ENCODE data around the gene SUCLG2. TPM values are rescaled to one million over a fixed set of nuclear protein-coding genes. Genes with fewer than 3 reads are reported as not detected.
A peak's percentile ranks its signal among the peaks of the same experiment; 100 is the strongest.

Gene SUCLG2
- total and polyA plus RNA-seq, 4 donors = 34.3 to 68.4 (median 44.3) TPM

DNA sequence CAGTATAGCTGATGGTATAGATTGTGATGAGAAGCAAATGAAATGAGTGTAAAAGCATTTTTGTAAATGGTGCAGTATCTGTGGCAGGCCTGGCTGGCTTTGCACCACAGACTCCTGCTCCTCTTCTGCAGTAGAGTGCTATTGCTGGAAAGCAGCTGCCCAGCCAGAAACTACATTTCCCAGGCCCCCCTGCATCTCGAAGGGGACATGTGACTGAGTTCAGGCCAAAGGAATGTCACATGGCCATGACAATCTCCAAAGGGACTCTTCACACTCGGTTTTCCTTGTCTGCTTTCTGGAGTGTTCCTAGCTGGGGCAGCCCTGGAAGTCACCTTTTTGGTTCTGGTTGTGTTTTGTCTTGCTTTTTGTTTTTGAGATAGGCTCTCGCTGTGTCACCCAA, 277.1 kb downstream of the SUCLG2 start:
- 81 to 85% methylated on average over 3 of the region's 3 CpGs for WGBS, 2 donors
- TF ChIP-seq CTCF (IDR thresholded peaks at IDR 0.05; ENCODE audit: control extremely low read depth, extremely low read depth) = no peak

DNA sequence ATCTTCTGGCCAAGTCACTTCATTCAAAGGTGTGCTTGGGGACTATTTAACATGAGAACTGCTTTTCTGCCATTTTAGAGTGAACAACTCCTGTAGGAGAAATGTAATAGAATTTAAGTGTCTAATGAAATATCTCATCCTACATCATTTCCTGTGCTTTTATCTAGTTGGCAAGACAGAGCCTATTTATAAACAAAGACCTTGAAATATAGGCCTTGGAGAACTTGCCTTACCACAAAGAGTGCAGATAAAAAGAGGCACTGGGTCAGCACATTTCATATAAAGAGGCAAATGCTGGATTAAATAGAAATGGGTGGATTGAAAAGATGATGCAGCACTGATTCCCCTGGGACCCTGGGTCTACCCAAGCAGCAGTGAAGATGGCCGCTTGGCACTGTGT, 278.0 kb downstream of the SUCLG2 start:
- no peak for TF ChIP-seq CTCF (IDR thresholded peaks at IDR 0.05; ENCODE audit: control extremely low read depth, extremely low read depth)
- H3K9ac ChIP-seq (ENCODE audit: insufficient read depth in 1 of 2, low read length in 2 of 2) = no peak overlapping the region
- no peaks in the 10 kb centered on the region for H3K9me3 ChIP-seq (ENCODE audit: control insufficient read depth in 4 of 4, insufficient read depth in 3 of 4, low read length in 3 of 4)
- DNase-seq (peak in 1 of 3 donors; percentile 24), ATAC-seq (ENCODE audit: insufficient read depth, low FRiP score) (no peak)
- peaks cover 0 to 2% (median 0%) of the 10 kb centered on the region in 5 donors for H3K4me1 ChIP-seq (ENCODE audit: control insufficient read depth in 5 of 5, insufficient read depth in 5 of 5, low read length in 5 of 5)
- no peak overlapping the region for H3K4me3 ChIP-seq
- H3K27ac ChIP-seq (ENCODE audit: low read depth in 1 of 2, low read length in 1 of 2) = no peak overlapping the region
- H3K27me3 ChIP-seq (ENCODE audit: control insufficient read depth in 3 of 3, insufficient read depth in 3 of 3, low read length in 2 of 3) = no peaks in the 10 kb centered on the region
- H3K36me3 ChIP-seq (ENCODE audit: control insufficient read depth in 4 of 4, insufficient read depth in 4 of 4, low read length in 4 of 4) = peaks cover 0 to 7% (median 1%) of the 10 kb centered on the region in 4 donors
- 95 to 98% methylated on average over 1 of the region's 1 CpG for WGBS, 2 donors

More for the DNA sequence above, 277.1 kb downstream of the SUCLG2 start:
- Histone ChIP-seq H3K27ac (ENCODE audit: low read depth in 1 of 2, low read length in 1 of 2) (no peak overlapping the region), H3K4me3 (no peak overlapping the region), H3K36me3 (ENCODE audit: control insufficient read depth in 4 of 4, insufficient read depth in 4 of 4, low read length in 4 of 4) (peaks cover 0 to 7% (median 1%) of the 10 kb centered on the region in 4 donors), H3K9ac (ENCODE audit: insufficient read depth in 1 of 2, low read length in 2 of 2) (no peak overlapping the region), H3K9me3 (ENCODE audit: control insufficient read depth in 4 of 4, insufficient read depth in 3 of 4, low read length in 3 of 4) (no peaks in the 10 kb centered on the region), H3K27me3 (ENCODE audit: control insufficient read depth in 3 of 3, insufficient read depth in 3 of 3, low read length in 2 of 3) (no peaks in the 10 kb centered on the region), H3K4me1 (ENCODE audit: control insufficient read depth in 5 of 5, insufficient read depth in 5 of 5, low read length in 5 of 5) (peaks cover 0 to 3% (median 0%) of the 10 kb centered on the region in 5 donors)
- DNase-seq (no peak), ATAC-seq (ENCODE audit: insufficient read depth, low FRiP score) (no peak)

DNA sequence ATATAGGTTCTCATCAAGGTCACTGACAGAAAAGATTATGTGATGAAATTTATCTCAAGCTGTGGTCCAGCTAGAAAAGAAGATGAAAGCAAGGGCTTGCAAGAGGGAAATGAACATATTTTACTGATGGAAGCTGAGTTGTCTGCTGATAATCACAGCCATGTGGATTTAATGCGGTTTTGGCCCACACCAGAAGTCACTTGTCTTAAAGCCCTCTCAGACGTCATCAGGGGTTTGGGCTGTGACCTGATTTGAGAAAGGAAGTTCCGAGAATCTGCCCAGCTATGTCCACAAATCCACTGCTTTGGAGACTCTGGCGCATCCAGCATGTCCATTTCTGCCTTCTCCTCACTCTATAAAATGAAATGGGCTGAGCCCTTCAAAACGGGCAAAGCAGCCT, 278.4 kb downstream of the SUCLG2 start:
- Histone ChIP-seq H3K4me3 (no peak overlapping the region), H3K27ac (ENCODE audit: low read depth in 1 of 2, low read length in 1 of 2) (no peak overlapping the region), H3K27me3 (ENCODE audit: control insufficient read depth in 3 of 3, insufficient read depth in 3 of 3, low read length in 2 of 3) (no peaks in the 10 kb centered on the region), H3K9me3 (ENCODE audit: control insufficient read depth in 4 of 4, insufficient read depth in 3 of 4, low read length in 3 of 4) (no peaks in the 10 kb centered on the region), H3K36me3 (ENCODE audit: control insufficient read depth in 4 of 4, insufficient read depth in 4 of 4, low read length in 4 of 4) (peaks cover 0 to 7% (median 1%) of the 10 kb centered on the region in 4 donors), H3K9ac (ENCODE audit: insufficient read depth in 1 of 2, low read length in 2 of 2) (no peak overlapping the region), H3K4me1 (ENCODE audit: control insufficient read depth in 5 of 5, insufficient read depth in 5 of 5, low read length in 5 of 5) (peaks cover 0 to 2% (median 0%) of the 10 kb centered on the region in 5 donors)
- TF ChIP-seq CTCF (IDR thresholded peaks at IDR 0.05; ENCODE audit: control extremely low read depth, extremely low read depth) = no peak
- no peak for ATAC-seq (ENCODE audit: insufficient read depth, low FRiP score)
- 91% methylated on average over 5 of the region's 5 CpGs for WGBS, 2 donors
- DNase-seq = no peak

DNA sequence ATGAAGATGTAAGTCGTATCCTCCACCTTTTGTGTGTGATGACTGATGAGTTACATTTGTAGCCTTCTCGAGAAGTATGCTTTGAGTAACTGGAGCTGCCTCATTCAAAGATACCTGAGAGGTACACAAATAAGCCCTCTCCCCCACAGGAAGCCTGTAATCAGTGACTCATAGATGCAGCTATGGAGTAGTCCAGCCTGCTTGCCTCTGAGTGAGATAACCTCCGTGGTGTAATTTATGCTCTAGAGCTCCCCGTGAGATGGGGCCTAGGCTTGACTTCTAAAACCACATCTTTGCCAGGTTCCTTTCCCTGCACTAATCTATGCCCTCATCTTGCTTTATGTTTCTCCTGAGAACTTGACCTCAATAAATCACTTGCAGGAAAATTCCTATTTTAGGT, 291.7 kb downstream of the SUCLG2 start:
- Histone ChIP-seq H3K27me3 (ENCODE audit: control insufficient read depth in 3 of 3, insufficient read depth in 3 of 3, low read length in 2 of 3) (no peaks in the 10 kb centered on the region), H3K4me1 (ENCODE audit: control insufficient read depth in 5 of 5, insufficient read depth in 5 of 5, low read length in 5 of 5) (no peaks in the 10 kb centered on the region), H3K27ac (ENCODE audit: low read depth in 1 of 2, low read length in 1 of 2) (no peak overlapping the region), H3K36me3 (ENCODE audit: control insufficient read depth in 4 of 4, insufficient read depth in 4 of 4, low read length in 4 of 4) (no peaks in the 10 kb centered on the region), H3K9me3 (ENCODE audit: control insufficient read depth in 4 of 4, insufficient read depth in 3 of 4, low read length in 3 of 4) (peaks cover 0 to 2% (median 0%) of the 10 kb centered on the region in 4 donors), H3K4me3 (no peak overlapping the region), H3K9ac (ENCODE audit: insufficient read depth in 1 of 2, low read length in 2 of 2) (no peak overlapping the region)
- WGBS, 2 donors = 28 to 37% methylated on average over 4 of the region's 4 CpGs
- DNase-seq = no peak
- no peak for ATAC-seq (ENCODE audit: insufficient read depth, low FRiP score)
- TF ChIP-seq CTCF (IDR thresholded peaks at IDR 0.05; ENCODE audit: control extremely low read depth, extremely low read depth) = no peak
